GM13977 (cell line): ENCODE data around the gene AFF3.
"Not testable (repeated sequence)": the region's sequence is repeated elsewhere in the genome, so short reads cannot be mapped to it uniquely, and the experiment has no call there.

Source experiments
- DNase-seq: peaks from one replicate; pipeline ENCODE4 v3.0.0; 2012; ENCODE audit warnings: low spot score
- in situ Hi-C: fragments of 300-500 bp; cut with MboI; formaldehyde crosslinking; loops from one replicate; pipeline ENCODE4 v1.12.0; 2022; ENCODE audit warnings: low sequenced_read_pairs, low pct_unique_long_range_greater_than_20kb, mixed read lengths, inconsistent platforms; ENCODE audit not compliant: unreplicated experiment
- TF ChIP-seq, protein P1 (sequence below): IDR thresholded peaks from 2 replicates; pipeline ENCODE4 v1.5.1; 2012; ENCODE audit warnings: mild to moderate bottlenecking, control low read depth; ENCODE audit not compliant: insufficient read depth; ENCODE audit errors: extremely low read depth, missing control alignments

AFF3 gene

DNA sequence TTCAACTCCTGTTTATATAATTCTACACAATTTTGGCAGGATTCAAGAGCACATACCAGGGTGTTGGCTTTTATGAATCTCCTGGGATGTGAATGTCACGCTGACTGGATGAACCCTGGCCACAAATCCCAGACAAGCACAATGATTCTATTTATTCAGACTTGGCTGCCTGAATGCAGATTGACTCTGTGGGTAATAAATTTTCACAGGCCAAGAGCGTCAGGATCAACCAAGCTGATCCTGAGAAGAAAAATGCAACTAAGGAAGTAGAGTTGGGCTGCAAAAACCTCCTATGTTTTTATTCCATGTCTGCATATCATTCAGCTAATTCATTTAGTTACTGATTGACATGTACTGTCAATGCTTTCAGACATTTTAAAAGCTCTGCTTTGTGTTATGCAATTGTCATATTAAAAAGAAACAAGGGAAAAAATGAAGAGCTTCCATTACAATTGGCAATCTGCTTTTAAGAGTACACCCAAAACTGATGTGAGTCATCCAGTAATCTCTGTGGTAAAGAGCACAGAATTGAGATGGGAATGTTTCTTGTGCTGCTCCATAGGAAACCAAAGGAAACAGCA is 479.5 kb downstream of the AFF3 start:
- TF ChIP-seq, protein P1, sequence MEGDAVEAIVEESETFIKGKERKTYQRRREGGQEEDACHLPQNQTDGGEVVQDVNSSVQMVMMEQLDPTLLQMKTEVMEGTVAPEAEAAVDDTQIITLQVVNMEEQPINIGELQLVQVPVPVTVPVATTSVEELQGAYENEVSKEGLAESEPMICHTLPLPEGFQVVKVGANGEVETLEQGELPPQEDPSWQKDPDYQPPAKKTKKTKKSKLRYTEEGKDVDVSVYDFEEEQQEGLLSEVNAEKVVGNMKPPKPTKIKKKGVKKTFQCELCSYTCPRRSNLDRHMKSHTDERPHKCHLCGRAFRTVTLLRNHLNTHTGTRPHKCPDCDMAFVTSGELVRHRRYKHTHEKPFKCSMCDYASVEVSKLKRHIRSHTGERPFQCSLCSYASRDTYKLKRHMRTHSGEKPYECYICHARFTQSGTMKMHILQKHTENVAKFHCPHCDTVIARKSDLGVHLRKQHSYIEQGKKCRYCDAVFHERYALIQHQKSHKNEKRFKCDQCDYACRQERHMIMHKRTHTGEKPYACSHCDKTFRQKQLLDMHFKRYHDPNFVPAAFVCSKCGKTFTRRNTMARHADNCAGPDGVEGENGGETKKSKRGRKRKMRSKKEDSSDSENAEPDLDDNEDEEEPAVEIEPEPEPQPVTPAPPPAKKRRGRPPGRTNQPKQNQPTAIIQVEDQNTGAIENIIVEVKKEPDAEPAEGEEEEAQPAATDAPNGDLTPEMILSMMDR: no peak
- no peak for DNase-seq
- in situ Hi-C loops: no loop called here

DNA sequence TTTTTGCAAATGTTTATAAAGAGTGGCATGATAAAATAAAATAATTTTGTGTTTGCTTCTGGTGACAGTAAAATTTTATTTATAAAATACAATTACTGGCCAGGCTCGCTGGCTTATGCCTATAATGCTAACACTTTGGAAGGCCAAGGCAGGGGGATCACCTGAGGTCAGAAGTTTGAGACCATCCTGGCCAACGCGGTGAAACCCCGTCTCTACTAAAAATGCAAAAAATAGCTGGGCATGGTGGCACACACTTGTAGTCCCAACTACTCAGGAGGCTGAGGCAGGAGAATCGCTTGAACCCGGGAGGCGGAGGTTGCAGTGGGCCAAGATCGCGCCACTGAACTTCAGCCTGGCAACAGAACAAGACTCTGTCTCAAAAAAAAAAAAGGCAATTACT is 480.6 kb downstream of the AFF3 start:
- DNase-seq, in situ Hi-C loops: not testable (repeated sequence)

DNA sequence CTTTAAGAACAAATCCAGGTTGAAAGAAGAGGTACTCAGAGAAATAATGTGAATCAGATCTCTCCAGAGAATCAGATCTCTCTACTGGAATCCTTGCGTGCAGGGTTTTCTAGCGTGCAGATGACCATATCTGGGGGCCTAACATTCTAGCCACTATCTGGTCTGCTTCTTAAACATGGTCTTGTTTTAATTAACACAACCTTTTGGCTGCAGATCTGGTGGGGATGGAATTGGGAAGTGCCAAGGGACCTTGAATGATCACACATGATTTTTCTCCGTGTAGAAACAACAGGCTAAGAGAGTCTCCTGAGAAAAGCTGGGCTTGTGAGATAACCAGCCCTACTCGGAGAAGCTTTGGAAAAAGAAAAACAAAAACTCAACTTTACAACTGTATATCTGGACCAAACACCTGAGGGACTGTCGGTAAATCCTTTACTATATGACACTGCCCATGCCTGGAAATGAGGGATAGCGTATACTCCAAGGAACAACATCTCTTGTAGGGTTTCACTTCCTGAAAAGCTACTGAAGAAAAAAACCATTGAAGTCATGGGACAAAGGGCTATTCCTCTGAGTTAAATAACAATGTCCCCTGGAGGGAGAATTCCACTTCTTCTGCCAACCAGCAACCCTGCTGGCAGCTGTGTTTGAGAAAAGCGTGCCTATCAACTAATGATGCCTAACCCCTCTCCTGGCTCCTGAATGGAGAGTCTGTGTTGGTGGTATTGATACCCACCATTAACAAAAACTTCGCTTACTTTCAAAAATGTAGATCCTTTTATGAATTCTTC is 481.6 kb downstream of the AFF3 start:
- in situ Hi-C loops: no loop called here
- TF ChIP-seq, protein P1: no peak
- no peak for DNase-seq

DNA sequence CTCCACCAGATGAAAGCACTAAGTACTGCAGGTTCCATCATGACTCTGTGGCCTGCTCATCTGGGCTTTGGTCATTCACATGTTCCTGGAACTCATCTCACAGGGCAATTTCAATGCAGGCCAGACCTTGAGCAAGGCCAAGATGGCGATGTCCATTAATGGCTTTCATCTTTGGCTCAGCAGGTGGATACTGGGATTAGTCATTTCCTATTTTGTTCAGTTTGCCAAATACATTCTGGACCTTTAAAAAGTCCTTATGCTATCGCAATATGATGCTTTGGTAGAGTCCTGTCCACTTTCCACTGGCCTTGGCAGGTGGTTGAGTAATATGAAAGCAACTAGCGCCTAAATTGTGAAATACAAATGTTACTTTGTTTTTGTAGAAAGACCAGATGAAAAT is 482.5 kb downstream of the AFF3 start:
- no peak for DNase-seq
- in situ Hi-C loops: no loop called here
- TF ChIP-seq, protein P1: no peak

DNA sequence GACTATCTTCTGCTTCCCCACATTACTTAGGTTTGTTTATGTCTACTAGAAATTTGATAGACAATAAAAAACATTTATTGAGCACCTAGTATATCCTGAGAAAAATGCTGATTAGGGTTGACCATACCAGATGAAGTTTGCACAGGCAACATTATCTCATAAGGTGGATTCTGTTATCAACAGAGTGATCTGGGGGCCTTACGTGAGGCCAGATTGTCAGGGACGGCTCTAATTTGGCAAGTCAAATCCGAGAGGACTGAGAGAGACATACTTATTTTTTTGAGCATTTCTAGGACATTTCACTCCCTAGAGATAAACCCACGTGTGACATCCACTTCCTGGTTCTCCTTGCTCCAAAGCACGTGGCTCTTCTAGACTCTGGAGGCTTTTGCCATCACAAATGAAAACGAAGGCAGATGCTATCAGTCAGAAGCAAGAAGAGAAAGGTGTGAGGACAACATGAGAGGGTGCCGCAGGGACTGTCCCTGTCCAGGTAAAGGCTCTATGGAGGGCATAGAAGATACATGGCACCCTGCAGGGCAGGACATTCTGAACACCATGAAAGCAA is 484.6 kb downstream of the AFF3 start:
- TF ChIP-seq, protein P1: no peak
- DNase-seq: no peak
- in situ Hi-C loops: no loop called here

DNA sequence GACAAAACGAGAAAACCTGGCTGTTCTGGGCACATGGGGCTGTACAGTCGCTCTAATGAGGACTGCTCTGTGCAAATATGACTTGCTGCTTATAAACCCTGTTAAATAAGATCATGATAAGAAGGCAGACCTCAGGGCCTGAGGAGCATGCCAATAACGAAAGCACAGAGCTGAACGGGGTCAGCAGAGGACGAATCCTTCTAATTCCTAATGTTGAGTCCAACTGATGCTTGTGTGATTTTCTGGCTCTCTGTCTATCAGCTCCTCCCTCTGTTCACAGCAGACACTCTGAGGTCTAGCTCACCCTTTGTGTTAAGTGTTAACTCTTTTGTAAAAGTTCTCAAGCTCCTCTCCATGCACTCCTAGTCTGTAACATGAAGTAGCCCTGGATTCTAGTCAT is 485.4 kb downstream of the AFF3 start:
- TF ChIP-seq, protein P1: no peak
- in situ Hi-C loops: no loop called here
- DNase-seq: no peak

DNA sequence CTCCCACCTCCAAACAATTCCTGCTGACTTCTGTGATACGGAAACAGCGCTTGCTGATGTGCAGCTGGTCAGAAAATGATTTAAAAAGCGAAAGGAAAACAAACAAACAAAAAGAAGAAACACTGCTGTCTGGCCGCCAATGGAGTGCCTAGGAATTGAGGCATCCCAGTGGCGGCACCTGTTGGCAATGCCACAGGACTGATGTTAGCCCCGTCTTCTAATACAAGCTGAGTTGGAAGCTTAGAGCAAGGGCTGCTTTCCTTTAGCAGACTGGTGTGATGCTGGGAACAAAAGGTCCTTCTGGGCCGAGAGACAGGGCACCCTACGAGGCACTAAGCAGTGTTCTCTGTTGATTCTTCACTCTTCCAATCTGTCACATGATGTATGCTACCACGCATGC is 489.0 kb downstream of the AFF3 start:
- in situ Hi-C loops: no loop called here
- TF ChIP-seq, protein P1: no peak

More for the DNA sequence above, 489.0 kb downstream of the AFF3 start:
- no peak for DNase-seq
